ENCODE results near the gene STAM. TPM values are rescaled to one million over a fixed set of nuclear protein-coding genes. Genes with fewer than 3 reads are reported as not detected.

STAM gene
- polyA plus RNA-seq, 1 donor from 2014 or later, result 33.0 TPM

DNA sequence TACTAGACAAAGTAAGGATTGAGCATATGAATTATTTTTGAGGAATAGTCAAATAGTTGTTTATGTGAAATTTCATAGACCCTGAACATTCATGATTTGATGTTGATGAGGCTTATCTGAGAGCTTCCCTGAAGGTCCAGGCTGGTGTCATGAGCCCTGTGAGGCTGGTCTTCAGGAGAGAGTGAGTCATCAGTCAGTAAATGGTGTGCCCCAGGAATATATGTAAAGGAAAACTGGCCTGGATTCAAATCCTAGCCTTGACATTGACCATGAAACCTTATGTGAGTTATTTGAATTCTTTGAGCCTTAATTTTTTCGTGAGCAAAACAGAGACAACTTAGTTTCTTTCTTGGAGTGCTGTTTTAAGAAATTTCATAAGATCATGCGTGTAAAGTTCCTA, 114.2 kb downstream of the STAM start:
- no peaks in the 10 kb centered on the region for H3K27me3 ChIP-seq (ENCODE audit: insufficient read depth, low read depth, low read length)
- H3K36me3 ChIP-seq (ENCODE audit: insufficient read depth, low read length), result no peaks in the 10 kb centered on the region
- H3K4me3 ChIP-seq (ENCODE audit: low read length), result no peak overlapping the region
- H3K4me2 ChIP-seq (ENCODE audit: low read length), result no peak overlapping the region
- H3K9me2 ChIP-seq (ENCODE audit: insufficient read depth, low read length), result no peaks in the 10 kb centered on the region
- H3K79me2 ChIP-seq (replicated peaks; ENCODE audit: insufficient read depth, low read length), result no peaks in the 10 kb centered on the region
- no peak overlapping the region for H2AFZ ChIP-seq (ENCODE audit: low read depth, low read length)
- no peaks in the 10 kb centered on the region for H4K20me1 ChIP-seq (ENCODE audit: insufficient read depth)
- H3K27ac ChIP-seq (ENCODE audit: low read length), result no peak overlapping the region
- TF ChIP-seq TAF1 (IDR thresholded peaks at IDR 0.05; ENCODE audit: low read depth), result no peak
- no peak for TF ChIP-seq RAD21 (conservative IDR thresholded peaks at IDR 0.05)
- no peak for TF ChIP-seq MXI1 (conservative IDR thresholded peaks at IDR 0.05; ENCODE audit: poor library complexity, severe bottlenecking)
- no peak for TF ChIP-seq EZH2 (IDR thresholded peaks at IDR 0.05; ENCODE audit: borderline replicate concordance, insufficient read depth, low read length, poor library complexity, severe bottlenecking)
- TF ChIP-seq EP300 (conservative IDR thresholded peaks at IDR 0.05; ENCODE audit: poor library complexity, severe bottlenecking), result no peak
- TF ChIP-seq, protein P1, sequence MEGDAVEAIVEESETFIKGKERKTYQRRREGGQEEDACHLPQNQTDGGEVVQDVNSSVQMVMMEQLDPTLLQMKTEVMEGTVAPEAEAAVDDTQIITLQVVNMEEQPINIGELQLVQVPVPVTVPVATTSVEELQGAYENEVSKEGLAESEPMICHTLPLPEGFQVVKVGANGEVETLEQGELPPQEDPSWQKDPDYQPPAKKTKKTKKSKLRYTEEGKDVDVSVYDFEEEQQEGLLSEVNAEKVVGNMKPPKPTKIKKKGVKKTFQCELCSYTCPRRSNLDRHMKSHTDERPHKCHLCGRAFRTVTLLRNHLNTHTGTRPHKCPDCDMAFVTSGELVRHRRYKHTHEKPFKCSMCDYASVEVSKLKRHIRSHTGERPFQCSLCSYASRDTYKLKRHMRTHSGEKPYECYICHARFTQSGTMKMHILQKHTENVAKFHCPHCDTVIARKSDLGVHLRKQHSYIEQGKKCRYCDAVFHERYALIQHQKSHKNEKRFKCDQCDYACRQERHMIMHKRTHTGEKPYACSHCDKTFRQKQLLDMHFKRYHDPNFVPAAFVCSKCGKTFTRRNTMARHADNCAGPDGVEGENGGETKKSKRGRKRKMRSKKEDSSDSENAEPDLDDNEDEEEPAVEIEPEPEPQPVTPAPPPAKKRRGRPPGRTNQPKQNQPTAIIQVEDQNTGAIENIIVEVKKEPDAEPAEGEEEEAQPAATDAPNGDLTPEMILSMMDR (IDR thresholded peaks at IDR 0.05; ENCODE audit: poor library complexity, severe bottlenecking), result no peak
- TF ChIP-seq POLR2AphosphoS5 (IDR thresholded peaks at IDR 0.05), result no peak
- TF ChIP-seq SMC3 (conservative IDR thresholded peaks at IDR 0.05; ENCODE audit: poor library complexity), result no peak
- TF ChIP-seq, protein P2, sequence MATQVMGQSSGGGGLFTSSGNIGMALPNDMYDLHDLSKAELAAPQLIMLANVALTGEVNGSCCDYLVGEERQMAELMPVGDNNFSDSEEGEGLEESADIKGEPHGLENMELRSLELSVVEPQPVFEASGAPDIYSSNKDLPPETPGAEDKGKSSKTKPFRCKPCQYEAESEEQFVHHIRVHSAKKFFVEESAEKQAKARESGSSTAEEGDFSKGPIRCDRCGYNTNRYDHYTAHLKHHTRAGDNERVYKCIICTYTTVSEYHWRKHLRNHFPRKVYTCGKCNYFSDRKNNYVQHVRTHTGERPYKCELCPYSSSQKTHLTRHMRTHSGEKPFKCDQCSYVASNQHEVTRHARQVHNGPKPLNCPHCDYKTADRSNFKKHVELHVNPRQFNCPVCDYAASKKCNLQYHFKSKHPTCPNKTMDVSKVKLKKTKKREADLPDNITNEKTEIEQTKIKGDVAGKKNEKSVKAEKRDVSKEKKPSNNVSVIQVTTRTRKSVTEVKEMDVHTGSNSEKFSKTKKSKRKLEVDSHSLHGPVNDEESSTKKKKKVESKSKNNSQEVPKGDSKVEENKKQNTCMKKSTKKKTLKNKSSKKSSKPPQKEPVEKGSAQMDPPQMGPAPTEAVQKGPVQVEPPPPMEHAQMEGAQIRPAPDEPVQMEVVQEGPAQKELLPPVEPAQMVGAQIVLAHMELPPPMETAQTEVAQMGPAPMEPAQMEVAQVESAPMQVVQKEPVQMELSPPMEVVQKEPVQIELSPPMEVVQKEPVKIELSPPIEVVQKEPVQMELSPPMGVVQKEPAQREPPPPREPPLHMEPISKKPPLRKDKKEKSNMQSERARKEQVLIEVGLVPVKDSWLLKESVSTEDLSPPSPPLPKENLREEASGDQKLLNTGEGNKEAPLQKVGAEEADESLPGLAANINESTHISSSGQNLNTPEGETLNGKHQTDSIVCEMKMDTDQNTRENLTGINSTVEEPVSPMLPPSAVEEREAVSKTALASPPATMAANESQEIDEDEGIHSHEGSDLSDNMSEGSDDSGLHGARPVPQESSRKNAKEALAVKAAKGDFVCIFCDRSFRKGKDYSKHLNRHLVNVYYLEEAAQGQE (IDR thresholded peaks at IDR 0.05; ENCODE audit: borderline replicate concordance), result no peak
- H3K9me3 ChIP-seq (ENCODE audit: low read length), result no peaks in the 10 kb centered on the region
- H3K9ac ChIP-seq (ENCODE audit: low read length), result no peak overlapping the region
- no peaks in the 10 kb centered on the region for H3F3A ChIP-seq (ENCODE audit: insufficient read depth, low read length, poor library complexity, severe bottlenecking)

DNA sequence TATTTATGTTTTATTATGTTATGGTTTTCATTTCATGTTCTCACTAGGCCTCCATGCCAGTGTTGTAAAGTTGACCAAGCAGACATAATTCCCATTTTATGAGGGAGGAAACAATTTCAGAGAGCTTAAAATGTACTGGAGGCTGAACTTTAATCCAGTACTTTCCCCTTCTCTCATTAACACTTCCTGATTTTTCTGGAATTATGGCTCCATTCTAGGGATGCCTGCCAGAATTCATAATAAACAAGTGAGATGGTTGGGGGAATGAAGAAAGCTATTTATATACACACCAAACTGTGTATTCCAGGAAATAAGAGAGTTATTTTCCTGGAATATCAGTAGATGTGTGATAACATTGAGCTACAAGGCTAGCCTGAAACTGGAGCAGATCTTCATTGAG, 114.9 kb downstream of the STAM start:
- H3K9me2 ChIP-seq (ENCODE audit: insufficient read depth, low read length), result no peaks in the 10 kb centered on the region
- no peak for TF ChIP-seq RAD21 (conservative IDR thresholded peaks at IDR 0.05)
- no peak for TF ChIP-seq POLR2AphosphoS5 (IDR thresholded peaks at IDR 0.05)
- TF ChIP-seq EP300 (conservative IDR thresholded peaks at IDR 0.05; ENCODE audit: poor library complexity, severe bottlenecking), result no peak
- no peak for TF ChIP-seq TAF1 (IDR thresholded peaks at IDR 0.05; ENCODE audit: low read depth)
- TF ChIP-seq, protein P1 (IDR thresholded peaks at IDR 0.05; ENCODE audit: poor library complexity, severe bottlenecking), result no peak
- no peak for TF ChIP-seq MXI1 (conservative IDR thresholded peaks at IDR 0.05; ENCODE audit: poor library complexity, severe bottlenecking)
- TF ChIP-seq, protein P2 (IDR thresholded peaks at IDR 0.05; ENCODE audit: borderline replicate concordance), result no peak
- no peak for TF ChIP-seq SMC3 (conservative IDR thresholded peaks at IDR 0.05; ENCODE audit: poor library complexity)
- H3K27ac ChIP-seq (ENCODE audit: low read length), result no peak overlapping the region
- H3K79me2 ChIP-seq (replicated peaks; ENCODE audit: insufficient read depth, low read length), result no peaks in the 10 kb centered on the region
- no peak overlapping the region for H3K4me3 ChIP-seq (ENCODE audit: low read length)
- H3K9ac ChIP-seq (ENCODE audit: low read length), result no peak overlapping the region
- H4K20me1 ChIP-seq (ENCODE audit: insufficient read depth), result no peaks in the 10 kb centered on the region
- H3K36me3 ChIP-seq (ENCODE audit: insufficient read depth, low read length), result no peaks in the 10 kb centered on the region
- no peaks in the 10 kb centered on the region for H3K27me3 ChIP-seq (ENCODE audit: insufficient read depth, low read depth, low read length)
- H3K4me2 ChIP-seq (ENCODE audit: low read length), result no peak overlapping the region
- H3F3A ChIP-seq (ENCODE audit: insufficient read depth, low read length, poor library complexity, severe bottlenecking), result no peaks in the 10 kb centered on the region
- no peak overlapping the region for H2AFZ ChIP-seq (ENCODE audit: low read depth, low read length)
- H3K9me3 ChIP-seq (ENCODE audit: low read length), result no peaks in the 10 kb centered on the region

Measured in neural cell (in vitro differentiated cells).